Hematopoietic multipotent progenitor cell treated with erythropoietin and hydrocortisone succinate and interleukin-3 and kit ligand, for 4 days (in vitro differentiated cells): ENCODE data around the gene CWC22.
"Not testable (repeated sequence)": the region's sequence is repeated elsewhere in the genome, so short reads cannot be mapped to it uniquely, and the experiment has no call there.

Source experiments
- DNase-seq: peaks from one replicate; pipeline ENCODE4 v3.0.0-alpha.2; 2015

The CWC22 gene

GRCh38 chr2:179948058-179948457, 59.0 kb downstream of the CWC22 start:
- DNase-seq = no peak

GRCh38 chr2:179946810-179947615, 60.1 kb downstream of the CWC22 start:
- no peak for DNase-seq

GRCh38 chr2:179946346-179946745, 60.8 kb downstream of the CWC22 start:
- DNase-seq = no peak

GRCh38 chr2:179939259-179939658, 67.8 kb downstream of the CWC22 start:
- DNase-seq = no peak

- DNase-seq = no peak
These were observed 69.1 kb downstream of the CWC22 start for GRCh38 chr2:179938026-179938425.

- DNase-seq = peak; percentile 57
These were observed 70.4 kb downstream of the CWC22 start for GRCh38 chr2:179936654-179937053.

- DNase-seq = no peak
These were observed 71.0 kb downstream of the CWC22 start for GRCh38 chr2:179936141-179936540.

GRCh38 chr2:179932786-179933185, 74.3 kb downstream of the CWC22 start:
- no peak for DNase-seq

GRCh38 chr2:179931502-179931901, 75.6 kb downstream of the CWC22 start:
- DNase-seq = no peak

- DNase-seq = not testable (repeated sequence)
These were observed 77.1 kb downstream of the CWC22 start for GRCh38 chr2:179929997-179930396.

GRCh38 chr2:179927041-179927440, 80.1 kb downstream of the CWC22 start:
- no peak for DNase-seq

GRCh38 chr2:179925713-179926112, 81.4 kb downstream of the CWC22 start:
- no peak for DNase-seq

- DNase-seq = no peak
These were observed 89.8 kb downstream of the CWC22 start for GRCh38 chr2:179917272-179917671.

GRCh38 chr2:179915395-179915992, 91.6 kb downstream of the CWC22 start:
- no peak for DNase-seq

- DNase-seq = no peak
These were observed 93.3 kb downstream of the CWC22 start for GRCh38 chr2:179913809-179914208.

GRCh38 chr2:179911569-179911968, 95.5 kb downstream of the CWC22 start:
- DNase-seq = no peak

- DNase-seq = no peak
These were observed 96.4 kb downstream of the CWC22 start for GRCh38 chr2:179910735-179911113.

GRCh38 chr2:179909845-179910734, 97.0 kb downstream of the CWC22 start:
- no peak for DNase-seq

GRCh38 chr2:179900655-179901054, 106.4 kb downstream of the CWC22 start:
- no peak for DNase-seq

GRCh38 chr2:179899666-179900065, 107.4 kb downstream of the CWC22 start:
- no peak for DNase-seq

GRCh38 chr2:179898873-179899272, 108.2 kb downstream of the CWC22 start:
- peak; percentile 70 for DNase-seq
